Stimulated activated naive CD8-positive, alpha-beta T cell treated with anti-CD3 and anti-CD28 coated beads, Interleukin-15, Interleukin-2, amounts not matched to agents 100 U/mL and 50 U/mL, for 24 hours (primary cell): ENCODE data around the gene PHC2.
"Not testable (repeated sequence)": the region's sequence is repeated elsewhere in the genome, so short reads cannot be mapped to it uniquely, and the experiment has no call there.

ENCODE experiments used
- ATAC-seq: fragments of 150-1000 bp; cut with Tn5 transposase; one replicate; pipeline ENCODE4 v1.10.0; 2021
- DNase-seq: peaks from one replicate; pipeline ENCODE4 v3.0.0; 2021

The PHC2 gene

DNA sequence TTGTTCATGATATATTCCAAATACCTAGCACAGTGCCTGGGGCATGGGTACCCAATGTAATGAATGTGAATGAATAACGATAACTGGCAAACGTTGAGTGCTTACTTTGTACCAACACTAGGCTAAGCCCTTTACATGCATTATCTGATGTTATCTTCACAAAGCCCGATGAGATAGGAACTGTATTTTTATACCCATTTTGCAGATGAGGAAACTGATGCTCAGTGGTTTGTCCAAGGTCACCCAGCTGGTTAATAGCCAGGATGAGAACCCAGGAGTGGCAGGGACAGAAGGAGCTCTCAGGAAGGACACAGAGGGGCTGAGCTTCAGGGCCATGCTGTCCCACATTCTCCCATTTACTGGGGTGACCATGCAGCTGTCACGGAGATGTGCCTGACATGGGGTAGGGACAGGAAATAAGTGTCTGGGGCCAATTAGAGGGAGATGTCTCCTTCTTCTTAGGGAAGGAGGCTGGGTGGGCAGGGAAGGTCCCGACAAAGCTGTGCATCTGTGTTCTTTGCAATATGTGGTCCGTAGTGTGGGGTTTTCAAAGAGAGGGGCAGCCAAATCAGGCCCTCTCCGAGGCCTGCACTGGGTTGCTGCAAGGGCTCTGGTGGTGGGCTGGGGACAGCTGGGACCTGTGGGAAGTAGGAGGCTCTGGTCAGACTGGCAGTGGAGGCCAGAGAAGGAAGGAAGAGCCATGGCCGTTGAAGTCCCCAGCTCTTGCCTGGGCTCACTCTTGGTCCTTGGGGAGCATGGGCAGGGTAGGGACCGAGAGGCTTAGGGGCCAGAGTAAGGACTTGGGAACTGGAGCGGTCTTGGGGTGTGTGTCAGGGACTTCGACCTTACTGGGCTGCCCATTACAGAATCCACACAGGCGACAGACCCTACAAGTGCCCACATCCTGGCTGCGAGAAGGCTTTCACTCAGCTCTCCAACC, 136.6 kb downstream of the PHC2 start:
- no peak for ATAC-seq
- no peak for DNase-seq

- ATAC-seq = no peak
- no peak for DNase-seq
These were observed 138.1 kb downstream of the PHC2 start for GRCh38 chr1:33292726-33293340.

DNA sequence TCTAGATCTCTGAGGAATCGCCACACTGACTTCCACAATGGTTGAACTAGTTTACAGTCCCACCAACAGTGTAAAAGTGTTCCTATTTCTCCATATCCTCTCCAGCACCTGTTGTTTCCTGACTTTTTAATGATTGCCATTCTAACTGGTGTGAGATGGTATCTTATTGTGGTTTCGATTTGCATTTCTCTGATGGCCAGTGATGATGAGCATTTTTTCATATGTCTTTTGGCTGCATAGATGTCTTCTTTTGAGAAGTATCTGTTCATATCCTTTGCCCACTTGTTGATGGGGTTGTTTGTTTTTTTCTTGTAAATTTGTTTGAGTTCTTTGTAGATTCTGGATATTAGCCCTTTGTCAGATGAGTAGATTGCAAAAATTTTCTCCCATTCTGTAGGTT, 140.3 kb downstream of the PHC2 start:
- not testable (repeated sequence) for ATAC-seq

DNA sequence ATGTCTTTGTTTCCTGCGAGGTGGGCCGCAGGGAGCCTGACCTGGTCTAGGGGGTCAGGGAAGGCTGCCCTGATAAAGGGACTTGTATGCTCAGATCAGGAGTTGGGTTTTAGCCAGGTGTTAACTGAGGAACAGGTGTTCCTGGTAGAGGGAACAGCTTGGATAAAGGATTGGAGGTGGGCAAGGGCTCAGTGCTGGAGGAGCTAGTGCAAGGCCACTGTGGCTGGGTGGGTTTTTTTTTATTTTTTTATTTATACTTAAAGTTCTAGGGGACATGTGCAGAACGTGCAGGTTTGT, 141.1 kb downstream of the PHC2 start:
- DNase-seq (no peak), ATAC-seq (no peak)

More for the DNA sequence above, 140.3 kb downstream of the PHC2 start:
- not testable (repeated sequence) for DNase-seq

DNA sequence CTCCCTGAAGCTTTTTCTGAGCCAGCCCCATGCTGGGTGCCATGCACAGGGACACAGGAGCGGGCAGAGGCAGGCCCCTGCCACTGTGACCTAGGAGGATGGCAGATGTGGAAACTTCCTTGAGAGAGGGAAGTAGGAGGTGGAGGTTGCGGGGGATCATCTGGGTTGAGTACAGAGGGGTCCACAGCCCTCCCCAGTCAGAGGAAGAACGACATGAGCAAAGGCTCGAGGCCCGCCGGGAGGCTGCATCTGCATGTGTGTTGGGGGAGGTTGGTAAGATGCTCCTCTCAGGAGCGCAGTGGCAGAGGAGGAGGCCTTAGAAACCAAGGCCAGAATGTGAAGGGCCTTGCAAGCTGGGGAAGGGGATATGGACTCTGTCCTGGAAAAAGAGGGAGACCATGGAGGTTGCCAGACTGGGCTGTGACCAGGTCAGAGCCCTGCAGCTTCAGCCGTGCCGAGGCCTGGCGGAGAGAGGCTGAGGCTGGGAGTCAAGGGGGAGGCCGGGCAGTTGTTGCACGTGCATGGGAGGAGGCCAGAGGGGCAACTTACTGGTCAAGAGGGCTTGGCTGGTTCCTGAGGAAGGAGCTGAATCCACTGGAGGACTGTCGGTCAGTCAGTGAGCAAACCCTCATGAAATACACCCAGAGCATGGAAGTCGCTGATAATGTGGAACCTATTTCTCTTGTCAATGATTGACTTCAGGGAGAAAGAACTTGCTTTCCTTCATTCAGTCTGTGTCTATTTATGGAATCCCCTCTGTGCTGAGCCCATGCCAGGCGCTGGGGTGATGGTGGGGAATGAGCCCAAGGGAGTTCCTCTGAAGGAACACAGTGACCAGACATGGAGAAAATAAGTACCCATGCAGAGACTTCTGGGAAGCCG, 141.7 kb downstream of the PHC2 start:
- DNase-seq (no peak), ATAC-seq (no peak)

DNA sequence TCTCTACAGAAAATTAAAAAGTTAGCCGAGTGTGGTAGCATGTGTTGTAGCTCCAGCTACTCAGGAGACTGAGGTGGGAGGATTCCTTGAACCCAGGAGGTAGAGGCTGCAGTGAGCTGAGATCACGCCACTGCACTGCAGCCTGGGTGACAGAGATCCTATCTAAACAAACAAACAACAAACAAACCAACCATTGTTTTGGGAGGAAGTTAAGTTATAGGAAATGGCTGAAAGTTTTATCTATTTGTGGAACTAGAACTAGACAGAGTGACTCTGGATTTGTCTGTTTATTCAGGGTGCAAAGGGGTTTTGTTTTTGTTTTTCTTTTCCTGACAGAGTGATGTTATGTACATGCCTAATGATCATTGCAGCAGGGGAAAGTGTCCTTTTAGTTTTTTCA, 143.6 kb downstream of the PHC2 start:
- DNase-seq = no peak

GRCh38 chr1:33286451-33287185, 144.3 kb downstream of the PHC2 start:
- ATAC-seq = no peak

More for the DNA sequence above, 143.6 kb downstream of the PHC2 start:
- no peak for ATAC-seq

GRCh38 chr1:33284049-33284448, 146.8 kb downstream of the PHC2 start:
- DNase-seq (no peak), ATAC-seq (no peak)

More at GRCh38 chr1:33286451-33287185, 144.3 kb downstream of the PHC2 start:
- DNase-seq = no peak

DNA sequence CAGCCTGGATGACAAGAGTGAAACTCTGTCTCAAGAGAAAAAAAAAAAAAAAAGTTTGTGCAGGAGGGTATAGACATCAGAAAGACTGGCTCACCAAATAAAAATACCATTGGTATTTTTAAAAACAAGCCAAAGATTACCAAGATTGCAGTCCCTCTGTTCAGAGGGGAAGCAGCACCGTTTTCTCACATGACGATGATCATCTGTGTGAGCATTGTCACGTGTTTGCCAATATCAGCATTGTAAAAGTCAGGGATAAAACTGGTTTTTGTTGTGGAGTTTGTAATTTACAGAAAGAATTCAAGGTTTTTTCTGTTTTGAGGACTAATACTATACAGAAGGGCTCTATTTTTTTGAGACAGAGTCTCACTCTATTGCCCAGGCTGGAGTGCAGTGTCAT, 148.1 kb downstream of the PHC2 start:
- ATAC-seq = no peak
- no peak for DNase-seq

- no peak for DNase-seq
- peak; percentile 9 for ATAC-seq
These were observed 149.2 kb downstream of the PHC2 start for GRCh38 chr1:33281554-33282303.

GRCh38 chr1:33280091-33280661, 150.7 kb downstream of the PHC2 start:
- ATAC-seq (no peak), DNase-seq (no peak)

DNA sequence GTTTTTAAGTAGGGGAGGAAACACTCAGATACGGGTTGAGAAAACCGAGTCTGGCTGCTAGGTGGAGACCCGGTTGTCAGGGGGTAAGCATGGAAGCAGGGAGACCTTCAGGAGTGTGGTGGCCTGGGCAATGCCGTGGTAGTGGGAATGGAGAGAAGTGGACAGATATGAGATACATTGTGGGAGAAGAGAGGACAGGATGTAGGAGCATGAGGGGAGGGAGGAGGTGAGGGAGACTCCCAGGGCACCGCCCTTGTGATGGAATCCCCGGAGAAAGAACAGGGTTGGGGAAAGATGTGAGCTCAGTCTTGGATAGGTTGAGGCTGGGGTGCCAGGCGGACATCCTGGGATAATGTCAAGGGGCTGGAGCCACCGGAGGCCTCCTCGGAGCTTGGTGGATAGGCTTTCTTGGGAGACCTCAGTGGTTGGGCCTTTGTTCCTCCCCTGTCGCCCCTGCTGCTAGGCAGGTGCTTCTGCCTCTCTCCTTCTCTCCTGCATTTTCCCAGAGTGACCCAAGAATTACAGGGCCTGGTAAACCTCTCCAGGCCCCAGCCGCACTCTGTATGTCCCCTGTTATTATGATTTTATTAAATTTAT, 153.3 kb downstream of the PHC2 start:
- ATAC-seq (no peak), DNase-seq (no peak)

DNA sequence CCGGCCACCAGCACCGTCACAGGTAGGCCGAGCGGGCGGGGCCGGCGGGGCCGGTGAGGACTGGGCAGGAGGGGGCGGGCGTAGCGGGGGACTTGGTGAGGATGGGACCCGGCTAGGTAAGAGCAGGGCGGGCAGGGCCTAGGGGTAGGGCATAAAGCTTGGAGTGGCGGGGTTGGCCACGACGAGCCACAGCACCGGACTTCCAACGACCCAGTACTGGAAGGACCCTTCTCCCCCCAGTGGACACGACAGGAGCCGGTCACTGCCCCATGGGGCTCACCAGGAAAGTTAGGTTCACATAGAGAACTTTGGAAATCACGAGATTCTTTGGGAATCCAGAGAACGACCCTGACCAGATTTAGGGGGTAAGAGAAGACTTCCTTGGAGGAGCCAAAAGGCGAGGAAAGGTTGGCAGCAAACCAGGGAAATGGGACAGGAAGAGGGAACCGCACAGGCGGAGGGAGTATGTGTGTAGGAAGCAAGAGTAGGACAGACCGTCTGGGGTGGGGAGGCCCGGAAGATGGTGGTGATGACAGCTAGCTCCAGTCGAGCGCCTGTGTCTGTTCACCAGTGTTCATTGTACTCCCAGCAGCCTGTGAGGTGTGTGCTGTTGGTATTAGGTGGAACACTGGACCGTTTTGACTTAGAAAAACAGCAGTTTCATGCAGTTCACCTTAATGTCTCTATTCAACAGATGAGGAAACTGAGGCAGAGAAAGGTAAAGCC, 154.2 kb downstream of the PHC2 start:
- DNase-seq (no peak), ATAC-seq (no peak)

DNA sequence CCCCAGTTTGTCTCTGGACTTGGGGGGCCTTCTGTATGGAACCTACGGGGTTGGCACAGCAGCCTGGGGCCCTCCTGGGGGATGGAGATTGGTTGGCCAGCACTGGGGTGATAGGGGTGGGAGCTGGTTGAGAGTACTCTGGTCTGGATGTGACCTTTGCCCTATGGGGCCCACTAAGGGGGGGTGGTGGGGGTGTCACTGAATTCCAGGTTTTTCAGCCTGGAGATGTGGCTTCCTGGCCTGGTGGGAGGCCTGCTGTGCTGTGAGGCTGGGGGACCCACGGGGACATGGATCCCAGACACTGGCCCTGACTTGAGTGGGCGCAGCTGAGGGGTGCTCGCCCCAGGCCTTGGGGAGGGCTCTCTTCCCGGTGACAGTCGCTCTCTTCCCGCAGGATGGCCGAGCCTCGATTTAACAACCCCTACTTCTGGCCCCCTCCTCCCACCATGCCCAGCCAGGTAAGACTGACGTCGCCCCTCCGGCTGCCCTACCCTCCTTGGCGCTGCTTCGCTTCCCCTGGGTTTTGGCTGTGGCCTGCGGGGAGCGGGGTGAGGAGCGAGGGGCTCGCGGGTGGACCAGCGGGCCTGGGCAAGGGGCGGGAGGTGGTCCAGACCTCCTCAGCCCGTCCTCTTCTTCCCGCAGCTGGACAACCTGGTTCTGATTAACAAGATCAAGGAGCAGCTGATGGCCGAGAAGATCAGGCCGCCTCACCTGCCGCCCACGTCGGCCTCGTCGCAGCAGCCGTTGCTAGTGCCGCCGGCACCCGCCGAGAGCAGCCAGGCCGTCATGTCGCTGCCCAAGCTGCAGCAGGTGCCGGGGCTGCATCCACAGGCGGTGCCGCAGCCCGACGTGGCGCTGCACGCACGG, 155.0 kb downstream of the PHC2 start:
- DNase-seq = no peak
- ATAC-seq = no peak

GRCh38 chr1:33275195-33275594, 155.7 kb downstream of the PHC2 start:
- DNase-seq (no peak), ATAC-seq (no peak)

GRCh38 chr1:33274446-33274845, 156.4 kb downstream of the PHC2 start:
- ATAC-seq = no peak
- no peak for DNase-seq

DNA sequence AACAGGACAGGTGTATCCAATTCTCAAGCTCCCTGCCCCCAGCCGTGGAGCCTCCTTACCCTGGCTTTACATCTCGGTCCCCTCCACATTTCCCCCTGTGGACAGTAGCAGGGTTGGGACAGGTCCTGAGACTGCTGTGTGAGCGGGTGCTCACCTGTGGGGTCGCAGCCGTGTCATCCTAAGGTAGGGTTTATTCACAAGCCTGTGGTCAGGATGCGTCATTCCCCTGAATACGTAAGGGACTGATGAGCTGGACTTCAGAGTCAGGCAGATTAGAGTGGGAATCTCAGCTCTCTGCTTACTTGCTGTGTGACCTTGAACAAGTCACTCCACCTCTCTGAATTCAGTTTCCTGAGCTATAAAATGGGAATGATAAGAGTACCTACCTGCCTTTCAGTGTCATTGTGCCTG, 156.9 kb downstream of the PHC2 start:
- ATAC-seq (no peak), DNase-seq (no peak)
